HEK293 (cell line): ENCODE results near the gene PRKCG.

Source experiments
- CTCF ChIA-PET: fragments of 350-600 bp; formaldehyde crosslinking; extraction: SDS; loops from one replicate; lab custom pipeline; 2021; ENCODE audit warnings: antibody characterized with exemption; lab: Yijun Ruan, JAX
- POLR2A ChIA-PET: fragments of 300-600 bp; formaldehyde crosslinking; extraction: SDS; loops from one replicate; lab custom pipeline; 2020; ENCODE audit warnings: antibody characterized with exemption, inconsistent platforms; lab: Yijun Ruan, JAX
- H3K27ac ChIP-seq: fragments of 200-500 bp; sonication (Bioruptor generic); 2 replicates; pipeline ENCODE4 v1.5.1; 2014; ENCODE audit warnings: low read depth, low read length, control low read depth, inconsistent platforms; ENCODE audit errors: extremely low read depth
- H3K36me3 ChIP-seq, 2 experiments: fragments of 200-500 bp in 1 of 2; sonication (Bioruptor generic) in 1 of 2; 1 replicate in 1 of 2; 2 replicates in 1 of 2; pipeline ENCODE4 v1.5.1; 2014 to 2017; ENCODE audit warnings: inconsistent platforms in 2 of 2, low read length in 2 of 2; ENCODE audit not compliant: control insufficient read depth in 2 of 2, insufficient read depth in 1 of 2
- H3K4me1 ChIP-seq: fragments of 200-500 bp; sonication (Bioruptor generic); 2 replicates; pipeline ENCODE4 v1.5.1; 2014; ENCODE audit warnings: mild to moderate bottlenecking, low read length, inconsistent platforms; ENCODE audit not compliant: control insufficient read depth, insufficient read depth
- H3K4me3 ChIP-seq: 2 replicates; pipeline ENCODE4 v1.5.1; 2011; ENCODE audit warnings: low read depth, mild to moderate bottlenecking, control low read depth, low read length, moderate library complexity
- H3K9me3 ChIP-seq: fragments of 200-500 bp; sonication (Bioruptor generic); 2 replicates; pipeline ENCODE4 v1.5.1; 2014; ENCODE audit warnings: low read depth, low read length, inconsistent platforms; ENCODE audit not compliant: control insufficient read depth, insufficient read depth
- ELK4 ChIP-seq: IDR thresholded peaks from 2 replicates; pipeline ENCODE4 v1.6.1; 2011; ENCODE audit warnings: mild to moderate bottlenecking, low read depth, low read length, borderline replicate concordance
- MEIS1 ChIP-seq: sonication (generic); formaldehyde crosslinking; IDR thresholded peaks from 2 replicates; pipeline ENCODE4 v1.8.1; 2022; ENCODE audit warnings: missing genetic modification reagents, mild to moderate bottlenecking, borderline replicate concordance
- OVOL3 ChIP-seq: fragments of 450-650 bp; formaldehyde crosslinking; IDR thresholded peaks from 2 replicates; pipeline ENCODE4 v1.5.1; 2016; ENCODE audit warnings: missing biosample characterization, missing genetic modification characterization
- PATZ1 ChIP-seq: fragments of 450-650 bp; formaldehyde crosslinking; IDR thresholded peaks from 2 replicates; pipeline ENCODE4 v1.5.1; 2016; ENCODE audit warnings: missing biosample characterization, missing genetic modification characterization
- PRDM1 ChIP-seq: fragments of 450-650 bp; formaldehyde crosslinking; IDR thresholded peaks from 2 replicates; pipeline ENCODE4; 2016; ENCODE audit warnings: missing biosample characterization, missing genetic modification characterization
- ZBTB7A ChIP-seq: fragments of 450-650 bp; formaldehyde crosslinking; IDR thresholded peaks from 2 replicates; pipeline ENCODE4 v1.5.1; 2016; ENCODE audit warnings: low read depth, missing biosample characterization, missing genetic modification characterization
- ZNF10 ChIP-seq: fragments of 450-650 bp; formaldehyde crosslinking; IDR thresholded peaks from 2 replicates; pipeline ENCODE4 v1.5.1; 2017; ENCODE audit warnings: missing biosample characterization, missing genetic modification characterization
- ZNF112 ChIP-seq: fragments of 450-650 bp; formaldehyde crosslinking; IDR thresholded peaks from 2 replicates; pipeline ENCODE4 v1.5.0; 2017; ENCODE audit warnings: missing biosample characterization, missing genetic modification characterization
- ZNF133 ChIP-seq: fragments of 450-650 bp; formaldehyde crosslinking; IDR thresholded peaks from 2 replicates; pipeline ENCODE4 v1.5.1; 2016; ENCODE audit warnings: missing biosample characterization, missing genetic modification characterization
- ZNF174 ChIP-seq: fragments of 450-650 bp; formaldehyde crosslinking; IDR thresholded peaks from 2 replicates; pipeline ENCODE4 v1.5.0; 2017; ENCODE audit warnings: missing biosample characterization, mild to moderate bottlenecking, missing genetic modification characterization
- ZNF175 ChIP-seq: fragments of 450-650 bp; formaldehyde crosslinking; IDR thresholded peaks from 2 replicates; pipeline ENCODE4 v1.5.1; 2016; ENCODE audit warnings: missing biosample characterization, missing genetic modification characterization
- ZNF184 ChIP-seq: fragments of 450-650 bp; IDR thresholded peaks from 2 replicates; pipeline ENCODE4 v1.5.1; 2018; ENCODE audit warnings: missing biosample characterization, mild to moderate bottlenecking, missing genetic modification characterization
- ZNF202 ChIP-seq: fragments of 450-650 bp; formaldehyde crosslinking; IDR thresholded peaks from 2 replicates; pipeline ENCODE4 v1.5.1; 2016; ENCODE audit warnings: missing biosample characterization, missing genetic modification characterization, borderline replicate concordance
- ZNF292 ChIP-seq: fragments of 450-650 bp; formaldehyde crosslinking; IDR thresholded peaks from 2 replicates; pipeline ENCODE4 v1.5.1; 2016; ENCODE audit warnings: low read depth, missing biosample characterization, missing genetic modification characterization, borderline replicate concordance
- ZNF366 ChIP-seq: fragments of 450-650 bp; formaldehyde crosslinking; conservative IDR thresholded peaks from 2 replicates; pipeline ENCODE4 v1.5.1; 2016; ENCODE audit warnings: missing biosample characterization, missing genetic modification characterization
- ZNF416 ChIP-seq: fragments of 450-650 bp; formaldehyde crosslinking; IDR thresholded peaks from 2 replicates; pipeline ENCODE4 v1.5.1; 2016; ENCODE audit warnings: missing biosample characterization, missing genetic modification characterization
- ZNF555 ChIP-seq: fragments of 450-650 bp; formaldehyde crosslinking; conservative IDR thresholded peaks from 2 replicates; pipeline ENCODE4 v1.5.1; 2017; ENCODE audit warnings: missing biosample characterization, mild to moderate bottlenecking, missing genetic modification characterization, inconsistent platforms
- ZNF561 ChIP-seq: fragments of 450-650 bp; IDR thresholded peaks from 2 replicates; pipeline ENCODE4 v1.5.1; 2018; ENCODE audit warnings: missing biosample characterization, missing genetic modification characterization, borderline replicate concordance
- ZNF600 ChIP-seq: fragments of 450-650 bp; formaldehyde crosslinking; IDR thresholded peaks from 2 replicates; pipeline ENCODE4 v1.5.1; 2016; ENCODE audit warnings: missing biosample characterization, missing genetic modification characterization
- ZNF658 ChIP-seq: fragments of 450-650 bp; formaldehyde crosslinking; IDR thresholded peaks from 2 replicates; pipeline ENCODE4; 2016; ENCODE audit warnings: missing biosample characterization, missing genetic modification characterization
- ZNF792 ChIP-seq: fragments of 450-650 bp; formaldehyde crosslinking; IDR thresholded peaks from 2 replicates; pipeline ENCODE4 v1.5.1; 2016; ENCODE audit warnings: missing biosample characterization, missing genetic modification characterization
- TF ChIP-seq, protein P1 (sequence below): fragments of 450-650 bp; formaldehyde crosslinking; IDR thresholded peaks from 2 replicates; pipeline ENCODE4 v1.5.1; 2016; ENCODE audit warnings: missing biosample characterization, missing genetic modification characterization

PRKCG gene

GRCh38 chr19:53873773-53874605 is 8.0 kb upstream of the PRKCG start:
- peaks cover 4% of the 10 kb centered on the region for H3K4me1 ChIP-seq
- H3K9me3 ChIP-seq, result no peaks in the 10 kb centered on the region
- CTCF ChIA-PET, result interaction anchor here (0.6 kb wide), 1 partner anchor 81 kb away, joined by 4 read pairs; no protein-coding TSS in a partner anchor
- POLR2A ChIA-PET, result interaction anchor here (0.6 kb wide), 1 partner anchor 327 kb away, joined by 3 read pairs; the partner anchor contains the start of gene RPS9
- TF ChIP-seq PATZ1 (tag by site-specific recombination) (no peak), ZNF292 (tag by site-specific recombination) (no peak), ZNF184 (no peak), ZNF10 (tag by site-specific recombination) (peak; percentile 58; the same call in 1 of the 2 replicates), ZNF600 (tag by site-specific recombination) (no peak)
- H3K27ac ChIP-seq, result no peak overlapping the region
- H3K4me3 ChIP-seq, result no peak overlapping the region
- peaks cover 9 to 17% of the 10 kb centered on the region in 2 experiments; a peak in 2 of 3 replicates for H3K36me3 ChIP-seq

- ChIA-PET CTCF (interaction anchor here (0.6 kb wide), 1 partner anchor 81 kb away, joined by 4 read pairs; no protein-coding TSS in a partner anchor), POLR2A (no interaction called here)
- no peak overlapping the region for H3K27ac ChIP-seq
- H3K36me3 ChIP-seq, result peaks cover 9 to 17% of the 10 kb centered on the region in 2 experiments; a peak in 2 of 3 replicates
- H3K9me3 ChIP-seq, result no peaks in the 10 kb centered on the region
- peaks cover 4% of the 10 kb centered on the region; the same call in 1 of the 2 replicates for H3K4me1 ChIP-seq
- no peak for TF ChIP-seq ZNF202 (tag by site-specific recombination)
- peak; percentile 36; the same call in 1 of the 2 replicates for TF ChIP-seq PRDM1 (tag by site-specific recombination)
- no peak for TF ChIP-seq ZNF112 (tag by site-specific recombination)
- no peak for TF ChIP-seq MEIS1 (CRISPR knock-in tag)
- TF ChIP-seq ELK4, result no peak
- TF ChIP-seq ZNF555 (tag by site-specific recombination), result no peak
- TF ChIP-seq ZNF174 (tag by site-specific recombination), result no peak
- no peak for TF ChIP-seq OVOL3 (tag by site-specific recombination)
- no peak for TF ChIP-seq ZNF416
- no peak for TF ChIP-seq ZNF792 (tag by site-specific recombination)
- TF ChIP-seq ZNF366 (tag by site-specific recombination), result 0 out of 2 replicates have a peak, but pooled peaks have one; percentile 12
- no peak overlapping the region for H3K4me3 ChIP-seq
Observed at GRCh38 chr19:53874606-53874990, 7.4 kb upstream of the PRKCG start.

DNA sequence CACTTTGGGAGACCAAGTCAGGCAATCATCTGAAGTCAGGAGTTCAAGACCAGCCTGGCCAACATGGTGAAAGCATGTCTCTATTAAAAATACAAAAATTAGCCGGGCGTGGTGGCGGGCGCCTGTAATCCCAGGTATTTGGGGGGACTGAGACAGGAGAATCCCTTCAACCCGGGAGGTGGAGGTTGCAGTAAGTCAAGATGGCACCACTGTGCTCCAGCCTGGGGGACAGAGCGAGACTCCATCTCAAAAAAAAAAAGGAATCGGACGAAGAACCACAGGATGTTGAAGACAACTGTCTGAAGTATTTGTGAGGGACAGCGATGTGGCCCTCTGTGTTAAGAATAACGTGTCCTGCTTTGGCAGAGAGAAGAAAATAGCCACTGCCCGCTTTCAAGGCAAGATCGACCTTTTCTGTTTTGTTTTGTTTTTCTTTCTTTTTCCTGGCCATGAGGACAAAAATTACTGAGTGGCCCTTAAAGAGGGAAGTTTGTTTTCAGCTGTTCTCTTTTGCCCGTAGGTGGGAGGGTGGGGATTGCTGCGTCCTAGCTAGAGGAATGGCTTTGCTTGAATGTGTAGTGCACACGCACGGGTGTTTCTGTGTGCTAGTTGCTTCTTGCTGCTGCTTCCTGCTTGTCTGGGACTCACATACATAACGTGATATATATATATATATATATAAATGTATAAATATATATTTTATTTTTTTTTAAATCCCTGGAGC is 6.2 kb upstream of the PRKCG start:
- no peak overlapping the region for H3K4me3 ChIP-seq
- H3K27ac ChIP-seq, result no peak overlapping the region
- H3K36me3 ChIP-seq, result peaks cover 9 to 17% of the 10 kb centered on the region in 2 experiments; a peak in 2 of 3 replicates
- peaks cover 4% of the 10 kb centered on the region; the same call in 1 of the 2 replicates for H3K4me1 ChIP-seq
- CTCF ChIA-PET, result interaction anchor here (1.5 kb wide), 1 partner anchor 9 kb away, joined by 3 read pairs; no protein-coding TSS in a partner anchor
- POLR2A ChIA-PET, result interaction anchor here (1.3 kb wide), 1 partner anchor 13 kb away, joined by 3 read pairs; no protein-coding TSS in a partner anchor
- H3K9me3 ChIP-seq, result no peaks in the 10 kb centered on the region
- TF ChIP-seq, protein P1, sequence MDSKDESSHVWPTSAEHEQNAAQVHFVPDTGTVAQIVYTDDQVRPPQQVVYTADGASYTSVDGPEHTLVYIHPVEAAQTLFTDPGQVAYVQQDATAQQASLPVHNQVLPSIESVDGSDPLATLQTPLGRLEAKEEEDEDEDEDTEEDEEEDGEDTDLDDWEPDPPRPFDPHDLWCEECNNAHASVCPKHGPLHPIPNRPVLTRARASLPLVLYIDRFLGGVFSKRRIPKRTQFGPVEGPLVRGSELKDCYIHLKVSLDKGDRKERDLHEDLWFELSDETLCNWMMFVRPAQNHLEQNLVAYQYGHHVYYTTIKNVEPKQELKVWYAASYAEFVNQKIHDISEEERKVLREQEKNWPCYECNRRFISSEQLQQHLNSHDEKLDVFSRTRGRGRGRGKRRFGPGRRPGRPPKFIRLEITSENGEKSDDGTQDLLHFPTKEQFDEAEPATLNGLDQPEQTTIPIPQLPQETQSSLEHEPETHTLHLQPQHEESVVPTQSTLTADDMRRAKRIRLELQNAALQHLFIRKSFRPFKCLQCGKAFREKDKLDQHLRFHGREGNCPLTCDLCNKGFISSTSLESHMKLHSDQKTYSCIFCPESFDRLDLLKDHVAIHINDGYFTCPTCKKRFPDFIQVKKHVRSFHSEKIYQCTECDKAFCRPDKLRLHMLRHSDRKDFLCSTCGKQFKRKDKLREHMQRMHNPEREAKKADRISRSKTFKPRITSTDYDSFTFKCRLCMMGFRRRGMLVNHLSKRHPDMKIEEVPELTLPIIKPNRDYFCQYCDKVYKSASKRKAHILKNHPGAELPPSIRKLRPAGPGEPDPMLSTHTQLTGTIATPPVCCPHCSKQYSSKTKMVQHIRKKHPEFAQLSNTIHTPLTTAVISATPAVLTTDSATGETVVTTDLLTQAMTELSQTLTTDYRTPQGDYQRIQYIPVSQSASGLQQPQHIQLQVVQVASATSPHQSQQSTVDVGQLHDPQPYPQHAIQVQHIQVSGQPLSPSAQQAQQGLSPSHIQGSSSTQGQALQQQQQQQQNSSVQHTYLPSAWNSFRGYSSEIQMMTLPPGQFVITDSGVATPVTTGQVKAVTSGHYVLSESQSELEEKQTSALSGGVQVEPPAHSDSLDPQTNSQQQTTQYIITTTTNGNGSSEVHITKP (tag by site-specific recombination), result no peak
- TF ChIP-seq ZNF133, result no peak
- TF ChIP-seq ZNF561 (tag by site-specific recombination), result no peak
- no peak for TF ChIP-seq ZBTB7A (tag by site-specific recombination)
- no peak for TF ChIP-seq ZNF175
- no peak for TF ChIP-seq ZNF658
- no peak for TF ChIP-seq ZNF416
